MM.1S (cell line): ENCODE data around the gene MYADML2.

Experiments
- DNase-seq: peaks from one replicate; pipeline ENCODE4 v3.0.0-alpha.2; 2015
- H2AFZ ChIP-seq: fragments of 300-600 bp; sonication (generic); 2 replicates; pipeline ENCODE4 v1.6.0; 2016; ENCODE audit warnings: antibody characterized with exemption, low read length
- H3F3A ChIP-seq: fragments of 300-600 bp; sonication (generic); 2 replicates; pipeline ENCODE4 v1.6.1; 2016; ENCODE audit warnings: mild to moderate bottlenecking, antibody characterized with exemption, low read length, moderate library complexity, mixed read lengths; ENCODE audit not compliant: insufficient read depth
- H3K27ac ChIP-seq: fragments of 300-600 bp; sonication (generic); 2 replicates; pipeline ENCODE4 v1.5.1; 2016; ENCODE audit warnings: mild to moderate bottlenecking, low read length
- H3K27me3 ChIP-seq: fragments of 300-600 bp; sonication (generic); replicated peaks from 2 replicates; pipeline ENCODE4 v1.6.0; 2016; ENCODE audit warnings: low read length; ENCODE audit not compliant: insufficient read depth
- H3K36me3 ChIP-seq: fragments of 300-600 bp; sonication (generic); replicated peaks from 2 replicates; pipeline ENCODE4 v1.6.1; 2016; ENCODE audit warnings: mild to moderate bottlenecking, low read length, mixed read lengths; ENCODE audit not compliant: insufficient read depth
- H3K4me1 ChIP-seq: fragments of 300-600 bp; sonication (generic); 2 replicates; pipeline ENCODE4 v1.6.1; 2016; ENCODE audit warnings: low read length, mixed read lengths
- H3K4me2 ChIP-seq: fragments of 300-600 bp; sonication (generic); 2 replicates; pipeline ENCODE4 v1.6.0; 2016; ENCODE audit warnings: low read depth, low read length
- H3K4me3 ChIP-seq: fragments of 300-600 bp; sonication (generic); 2 replicates; pipeline ENCODE4 v1.5.1; 2016; ENCODE audit warnings: low read length, mixed read lengths
- H3K79me2 ChIP-seq: fragments of 300-600 bp; sonication (generic); 2 replicates; pipeline ENCODE4 v1.6.1; 2016; ENCODE audit warnings: mixed run types, low read length, mixed read lengths
- H3K9ac ChIP-seq: fragments of 300-600 bp; sonication (generic); 2 replicates; pipeline ENCODE4 v1.6.1; 2016; ENCODE audit warnings: low read length, mixed read lengths
- H3K9me2 ChIP-seq: fragments of 300-600 bp; sonication (generic); replicated peaks from 2 replicates; pipeline ENCODE4 v1.6.1; 2016; ENCODE audit warnings: mild to moderate bottlenecking, low read length, mixed read lengths; ENCODE audit not compliant: insufficient read depth
- H3K9me3 ChIP-seq: fragments of 300-600 bp; sonication (generic); replicated peaks from 2 replicates; pipeline ENCODE4 v1.6.1; 2016; ENCODE audit warnings: mild to moderate bottlenecking, low read length, mixed read lengths; ENCODE audit not compliant: insufficient read depth
- H4K20me1 ChIP-seq: fragments of 300-600 bp; sonication (generic); 2 replicates; pipeline ENCODE4 v1.6.1; 2016; ENCODE audit warnings: mild to moderate bottlenecking, low read length, moderate library complexity, mixed read lengths; ENCODE audit not compliant: insufficient read depth
- EZH2 ChIP-seq: fragments of 300-600 bp; sonication (generic); optimal IDR thresholded peaks from 2 replicates; pipeline ENCODE3; 2017; ENCODE audit warnings: low read depth, mild to moderate bottlenecking, antibody characterized with exemption, low read length, mixed read lengths
- EZH2phosphoT487 ChIP-seq: fragments of 300-600 bp; sonication (generic); IDR thresholded peaks from 2 replicates; pipeline ENCODE4 v1.6.1; 2018; ENCODE audit warnings: antibody characterized with exemption, low read length
- TF ChIP-seq, protein P1 (sequence below): fragments of 300-600 bp; sonication (generic); IDR thresholded peaks from 2 replicates; pipeline ENCODE4 v1.5.1; 2016; ENCODE audit warnings: antibody characterized with exemption, low read length, mixed read lengths

The MYADML2 gene

DNA sequence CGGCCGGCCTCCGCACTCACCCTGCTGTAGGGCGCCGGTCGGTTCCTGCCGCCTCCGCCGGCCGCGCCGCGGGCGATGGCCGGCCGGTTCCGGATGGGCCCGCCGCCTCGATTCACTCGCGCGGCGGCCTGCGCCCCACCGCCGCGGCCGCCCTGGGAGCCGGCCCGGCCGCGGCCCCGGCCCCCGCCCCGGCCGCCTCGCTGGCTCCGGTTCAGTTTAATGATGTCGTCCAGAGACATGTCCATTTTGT lies 55.8 kb downstream of the MYADML2 start:
- H3F3A ChIP-seq, result peaks cover 5% of the 10 kb centered on the region
- no peak for DNase-seq
- H3K27me3 ChIP-seq, result no peaks in the 10 kb centered on the region
- H3K9me2 ChIP-seq, result no peaks in the 10 kb centered on the region
- H3K4me1 ChIP-seq, result peaks cover 10% of the 10 kb centered on the region
- H3K9ac ChIP-seq, result peak overlapping the region; percentile 90
- H3K27ac ChIP-seq, result peak overlapping the region; percentile 91; the same call in 1 of the 2 replicates
- peaks cover 66% of the 10 kb centered on the region for H3K79me2 ChIP-seq
- H3K36me3 ChIP-seq, result peaks cover 26% of the 10 kb centered on the region
- no peaks in the 10 kb centered on the region for H4K20me1 ChIP-seq
- TF ChIP-seq, protein P1, sequence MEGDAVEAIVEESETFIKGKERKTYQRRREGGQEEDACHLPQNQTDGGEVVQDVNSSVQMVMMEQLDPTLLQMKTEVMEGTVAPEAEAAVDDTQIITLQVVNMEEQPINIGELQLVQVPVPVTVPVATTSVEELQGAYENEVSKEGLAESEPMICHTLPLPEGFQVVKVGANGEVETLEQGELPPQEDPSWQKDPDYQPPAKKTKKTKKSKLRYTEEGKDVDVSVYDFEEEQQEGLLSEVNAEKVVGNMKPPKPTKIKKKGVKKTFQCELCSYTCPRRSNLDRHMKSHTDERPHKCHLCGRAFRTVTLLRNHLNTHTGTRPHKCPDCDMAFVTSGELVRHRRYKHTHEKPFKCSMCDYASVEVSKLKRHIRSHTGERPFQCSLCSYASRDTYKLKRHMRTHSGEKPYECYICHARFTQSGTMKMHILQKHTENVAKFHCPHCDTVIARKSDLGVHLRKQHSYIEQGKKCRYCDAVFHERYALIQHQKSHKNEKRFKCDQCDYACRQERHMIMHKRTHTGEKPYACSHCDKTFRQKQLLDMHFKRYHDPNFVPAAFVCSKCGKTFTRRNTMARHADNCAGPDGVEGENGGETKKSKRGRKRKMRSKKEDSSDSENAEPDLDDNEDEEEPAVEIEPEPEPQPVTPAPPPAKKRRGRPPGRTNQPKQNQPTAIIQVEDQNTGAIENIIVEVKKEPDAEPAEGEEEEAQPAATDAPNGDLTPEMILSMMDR, result no peak
- TF ChIP-seq EZH2 (no peak), EZH2phosphoT487 (no peak)
- no peaks in the 10 kb centered on the region for H3K9me3 ChIP-seq
- peak overlapping the region; percentile 71; the same call in 1 of the 2 replicates for H3K4me3 ChIP-seq
- no peak overlapping the region for H2AFZ ChIP-seq
- no peak overlapping the region for H3K4me2 ChIP-seq

DNA sequence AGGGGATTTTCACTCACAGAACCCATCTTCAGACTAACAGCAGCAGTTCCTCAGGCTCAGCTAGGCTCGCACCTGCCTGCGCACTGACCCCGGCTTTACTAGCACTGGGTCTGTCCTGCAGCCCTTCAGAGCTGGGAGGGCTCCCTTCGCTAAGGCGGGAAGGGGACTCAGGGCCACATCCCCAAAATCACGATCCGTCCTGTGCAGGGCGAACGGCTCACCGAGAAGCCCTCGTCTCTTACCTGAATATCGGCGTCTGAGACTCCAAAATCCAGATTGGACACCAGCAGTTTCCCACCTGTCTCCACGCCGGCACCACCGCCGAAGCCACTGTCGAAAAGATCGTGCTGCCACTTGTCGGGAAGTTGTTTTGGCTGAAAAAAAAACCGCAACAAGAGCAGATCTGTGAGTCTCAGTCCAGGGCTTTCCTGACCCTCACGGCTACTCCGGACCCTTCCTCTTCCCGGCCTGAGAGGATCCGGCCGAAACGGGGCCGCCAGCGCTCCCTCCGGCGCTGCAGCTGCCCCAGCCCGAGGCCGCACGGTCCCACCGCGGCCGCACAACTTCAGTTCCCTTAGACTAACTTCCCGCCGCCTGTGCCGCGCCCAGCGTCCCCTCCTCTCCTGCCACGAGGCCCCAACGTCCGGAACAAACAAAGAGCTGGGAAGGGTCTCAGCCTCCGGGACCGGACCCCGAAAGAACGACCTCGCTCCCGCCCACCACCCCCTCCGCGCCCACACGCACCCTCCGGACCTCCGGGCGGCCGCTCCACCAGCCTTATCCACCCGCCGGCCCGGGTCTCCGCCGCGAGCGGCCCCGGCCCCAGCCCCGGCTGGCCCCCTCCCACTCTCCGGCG lies 56.4 kb downstream of the MYADML2 start:
- Histone ChIP-seq H2AFZ (no peak overlapping the region), H3K27me3 (no peaks in the 10 kb centered on the region), H4K20me1 (no peaks in the 10 kb centered on the region), H3K4me2 (peak overlapping the region; percentile 89), H3K4me1 (peaks cover 10% of the 10 kb centered on the region), H3K27ac (peak overlapping the region; percentile 51; the same call in 1 of the 2 replicates), H3K79me2 (peaks cover 72% of the 10 kb centered on the region), H3K9ac (peak overlapping the region; percentile 80), H3K36me3 (peaks cover 26% of the 10 kb centered on the region), H3F3A (peaks cover 5% of the 10 kb centered on the region), H3K9me2 (no peaks in the 10 kb centered on the region), H3K9me3 (no peaks in the 10 kb centered on the region), H3K4me3 (peak overlapping the region; percentile 71)
- peak; percentile 46 for DNase-seq
- TF ChIP-seq, protein P1, result no peak
- TF ChIP-seq EZH2phosphoT487, result no peak
- TF ChIP-seq EZH2, result no peak
